Ovary (tissue), 3 donors: ENCODE data around the gene MID1.

Experiments used
- POLR2A ChIP-seq: fragments of 450-650 bp; IDR thresholded peaks from one replicate; pipeline ENCODE4 v1.6.1; 2017; ENCODE audit warnings: antibody characterized with exemption, mild to moderate bottlenecking, moderate library complexity
- TF ChIP-seq, protein P1 (sequence below), 3 donors: fragments of 450-650 bp in 2 of 3; fragments of 200-600 bp in 1 of 3; IDR thresholded peaks; one replicate each; pipeline versions ENCODE4 v1.5.1 to v1.8.0; 2016 to 2022; ENCODE audit warnings: antibody characterized with exemption in 3 of 3, mild to moderate bottlenecking in 1 of 3
- donor health status: DM: no; HTN: no; CAD: no.

DNA sequence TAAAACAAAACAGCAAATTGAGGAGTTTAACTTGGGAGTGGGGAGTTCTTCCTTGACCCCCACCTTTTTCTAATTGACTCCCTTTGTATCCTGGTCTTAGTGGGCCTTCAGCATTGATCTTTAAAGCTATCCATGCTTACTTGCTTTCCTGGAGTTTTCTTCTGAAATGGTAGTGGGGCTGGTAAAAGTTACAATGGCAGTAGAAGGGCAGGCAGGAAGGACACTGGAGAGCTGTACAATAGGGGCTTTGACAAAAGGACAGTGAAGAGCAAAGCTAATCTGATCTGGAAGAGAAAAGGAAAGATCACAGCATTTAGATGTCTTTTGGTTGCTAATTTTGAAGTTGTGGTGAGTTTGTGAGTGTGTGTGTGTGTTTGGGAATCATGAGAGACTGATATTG is 111.5 kb downstream of the MID1 start:
- TF ChIP-seq, protein P1, sequence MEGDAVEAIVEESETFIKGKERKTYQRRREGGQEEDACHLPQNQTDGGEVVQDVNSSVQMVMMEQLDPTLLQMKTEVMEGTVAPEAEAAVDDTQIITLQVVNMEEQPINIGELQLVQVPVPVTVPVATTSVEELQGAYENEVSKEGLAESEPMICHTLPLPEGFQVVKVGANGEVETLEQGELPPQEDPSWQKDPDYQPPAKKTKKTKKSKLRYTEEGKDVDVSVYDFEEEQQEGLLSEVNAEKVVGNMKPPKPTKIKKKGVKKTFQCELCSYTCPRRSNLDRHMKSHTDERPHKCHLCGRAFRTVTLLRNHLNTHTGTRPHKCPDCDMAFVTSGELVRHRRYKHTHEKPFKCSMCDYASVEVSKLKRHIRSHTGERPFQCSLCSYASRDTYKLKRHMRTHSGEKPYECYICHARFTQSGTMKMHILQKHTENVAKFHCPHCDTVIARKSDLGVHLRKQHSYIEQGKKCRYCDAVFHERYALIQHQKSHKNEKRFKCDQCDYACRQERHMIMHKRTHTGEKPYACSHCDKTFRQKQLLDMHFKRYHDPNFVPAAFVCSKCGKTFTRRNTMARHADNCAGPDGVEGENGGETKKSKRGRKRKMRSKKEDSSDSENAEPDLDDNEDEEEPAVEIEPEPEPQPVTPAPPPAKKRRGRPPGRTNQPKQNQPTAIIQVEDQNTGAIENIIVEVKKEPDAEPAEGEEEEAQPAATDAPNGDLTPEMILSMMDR (IDR thresholded peaks at IDR 0.05) = no peak
- no peak for TF ChIP-seq POLR2A
